Dendritic cell treated with granulocyte-macrophage colony-stimulating factor and Interleukin-4, amounts not matched to agents 40 ng/mL and 50 ng/mL, for 4 days (primary cell): ENCODE data around the gene KRT24.

Source experiments
- H3K27ac Mint-ChIP-seq: one replicate; pipeline ENCODE4 v1.8.0; 2022; ENCODE audit warnings: mild to moderate bottlenecking, mixed read lengths
- H3K27me3 Mint-ChIP-seq: one replicate; pipeline ENCODE4 v1.8.0; 2022; ENCODE audit warnings: mild to moderate bottlenecking, mixed read lengths
- H3K36me3 Mint-ChIP-seq: one replicate; pipeline ENCODE4 v1.8.0; 2022; ENCODE audit warnings: low read depth, mixed read lengths
- H3K4me1 Mint-ChIP-seq: one replicate; pipeline ENCODE4 v1.8.0; 2022; ENCODE audit warnings: low read depth, mixed read lengths
- H3K4me3 Mint-ChIP-seq: one replicate; pipeline ENCODE4 v1.8.0; 2022; ENCODE audit warnings: mild to moderate bottlenecking, moderate library complexity, mixed read lengths
- H3K9me3 Mint-ChIP-seq: one replicate; pipeline ENCODE4 v1.8.0; 2022; ENCODE audit warnings: mixed read lengths
- intact Hi-C: fragments of 100-400 bp; cut with micrococcal nuclease; formaldehyde crosslinking; loops from one replicate; pipeline ENCODE4 v1.15.0; 2022

The KRT24 gene

GRCh38 chr17:40675905-40676304 is 27.6 kb downstream of the KRT24 start:
- Mint-ChIP-seq H3K9me3 (no peaks in the 10 kb centered on the region), H3K36me3 (no peaks in the 10 kb centered on the region), H3K4me1 (peaks cover 10% of the 10 kb centered on the region), H3K27me3 (peaks cover 52% of the 10 kb centered on the region), H3K27ac (no peak overlapping the region), H3K4me3 (no peak overlapping the region)
- intact Hi-C loops: no loop called here

DNA sequence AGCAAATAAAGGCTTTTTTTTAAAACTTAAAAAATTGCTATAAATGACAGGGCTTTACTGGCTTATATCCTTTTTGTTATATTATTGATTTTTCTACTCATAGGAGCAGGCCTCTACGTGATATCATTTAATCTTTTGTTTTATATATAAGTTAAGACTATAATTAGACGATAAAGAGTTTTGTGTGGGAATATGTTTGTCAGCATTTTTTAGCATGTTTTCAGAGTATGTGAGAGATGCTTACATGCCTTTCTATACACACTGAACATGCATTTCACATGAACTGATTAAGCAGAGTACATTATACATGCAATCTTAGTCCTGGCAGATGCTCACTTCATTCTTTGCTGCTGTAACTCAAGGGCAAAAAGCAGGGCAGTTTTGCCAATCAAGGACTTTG is 30.9 kb downstream of the KRT24 start:
- no peak overlapping the region for H3K27ac Mint-ChIP-seq
- peaks cover 45% of the 10 kb centered on the region for H3K27me3 Mint-ChIP-seq
- intact Hi-C loops: no loop called here
- H3K4me3 Mint-ChIP-seq: no peak overlapping the region
- no peaks in the 10 kb centered on the region for H3K36me3 Mint-ChIP-seq
- no peaks in the 10 kb centered on the region for H3K9me3 Mint-ChIP-seq
- H3K4me1 Mint-ChIP-seq: peaks cover 10% of the 10 kb centered on the region

DNA sequence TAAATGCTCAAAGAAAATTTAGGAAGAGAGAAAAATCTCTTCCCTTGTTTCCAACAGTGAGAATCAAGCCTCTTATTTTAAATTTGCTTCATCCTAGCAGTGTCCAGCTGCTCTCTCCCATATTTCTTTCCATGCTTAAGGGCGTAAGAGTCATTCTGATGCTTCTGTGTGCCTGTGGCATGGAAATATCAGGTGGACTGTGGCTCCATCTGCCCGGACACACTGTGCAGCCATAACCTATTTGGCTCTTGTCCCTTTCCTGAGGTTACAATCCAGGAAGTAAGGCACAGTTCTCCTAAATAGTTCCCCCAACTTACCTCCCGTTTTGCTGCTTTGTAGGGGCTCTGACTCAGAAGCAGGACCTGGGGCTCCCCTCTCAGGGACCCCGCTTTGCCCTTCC is 32.3 kb downstream of the KRT24 start:
- no peaks in the 10 kb centered on the region for H3K36me3 Mint-ChIP-seq
- peaks cover 45% of the 10 kb centered on the region for H3K27me3 Mint-ChIP-seq
- no peak overlapping the region for H3K27ac Mint-ChIP-seq
- H3K4me1 Mint-ChIP-seq: peaks cover 10% of the 10 kb centered on the region
- no peak overlapping the region for H3K4me3 Mint-ChIP-seq
- intact Hi-C loops: no loop called here
- no peaks in the 10 kb centered on the region for H3K9me3 Mint-ChIP-seq

GRCh38 chr17:40666331-40666730 is 37.2 kb downstream of the KRT24 start:
- Mint-ChIP-seq H3K4me3 (no peak overlapping the region), H3K27me3 (peaks cover 45% of the 10 kb centered on the region), H3K4me1 (no peaks in the 10 kb centered on the region), H3K27ac (no peak overlapping the region), H3K36me3 (no peaks in the 10 kb centered on the region), H3K9me3 (no peaks in the 10 kb centered on the region)
- intact Hi-C loops: no loop called here

DNA sequence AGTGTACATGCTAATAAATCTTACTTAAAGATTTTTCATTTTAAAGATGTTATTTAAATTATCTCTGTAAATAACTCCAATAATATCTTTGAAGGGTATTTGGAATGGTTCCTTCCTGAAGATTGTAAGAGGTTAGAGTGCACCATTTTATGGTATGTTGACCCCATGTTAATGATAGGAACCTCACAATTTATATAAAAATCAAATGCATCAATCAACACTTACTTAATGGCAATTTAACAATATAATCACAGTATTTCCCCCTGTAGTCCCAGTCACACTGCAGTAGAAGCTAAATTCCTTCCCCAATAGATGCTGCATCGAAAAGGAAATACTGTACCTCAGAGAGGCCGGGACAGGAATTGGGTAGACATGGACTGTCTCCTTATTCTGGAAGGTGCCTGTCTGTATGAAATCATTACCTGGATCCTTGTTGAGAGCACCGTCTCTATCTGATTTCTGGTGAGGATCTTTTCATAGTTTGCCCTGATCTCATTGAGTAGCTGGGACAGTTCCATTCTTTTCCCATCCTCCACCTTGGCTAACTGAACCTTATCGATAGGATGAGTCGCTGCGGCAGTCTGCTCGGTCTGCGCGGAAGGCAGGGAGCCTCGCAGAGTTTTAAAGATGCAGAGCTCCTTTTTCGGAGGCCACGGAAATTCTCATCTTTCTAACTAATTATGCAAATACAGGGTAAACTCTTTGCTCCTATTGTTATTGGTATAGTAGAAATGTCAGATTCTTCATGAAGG is 38.8 kb downstream of the KRT24 start, which contains the start of gene KRT222:
KRT222 (minus strand) TSS at position 596 of the 752 bp plus-strand sequence; CDS start at position 518, 78 bp downstream.
- intact Hi-C loops: no loop called here
- H3K4me3 Mint-ChIP-seq: no peak within 1 kb of the TSS
- H3K9me3 Mint-ChIP-seq: no peaks in the 10 kb centered on the region
- no peak within 1 kb of the TSS for H3K27ac Mint-ChIP-seq
- peaks cover 49% of the 10 kb centered on the region for H3K27me3 Mint-ChIP-seq
- no peaks in the 10 kb centered on the region for H3K36me3 Mint-ChIP-seq
- H3K4me1 Mint-ChIP-seq: no peaks in the 10 kb centered on the region

DNA sequence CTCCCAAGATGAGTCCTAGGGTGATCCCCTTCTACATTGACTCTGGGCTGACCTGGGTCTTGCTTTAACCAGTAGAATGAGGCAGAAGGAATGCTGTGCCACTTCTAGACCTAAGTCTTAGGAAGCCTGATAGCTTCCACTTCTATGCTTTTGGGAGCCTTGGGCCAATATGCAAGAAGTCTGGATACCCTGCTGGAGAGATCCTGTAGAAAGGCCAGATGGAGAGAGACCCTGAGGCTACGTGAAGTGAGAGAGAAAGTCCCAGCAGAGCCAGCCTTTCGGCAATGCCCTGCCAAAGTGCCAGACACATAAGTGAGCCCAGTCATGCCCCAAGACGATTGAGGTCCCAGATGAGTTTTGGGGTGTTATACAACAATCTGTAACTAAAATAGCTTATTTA is 40.3 kb downstream of the KRT24 start:
- H3K36me3 Mint-ChIP-seq: no peaks in the 10 kb centered on the region
- no peak overlapping the region for H3K4me3 Mint-ChIP-seq
- peaks cover 53% of the 10 kb centered on the region for H3K27me3 Mint-ChIP-seq
- intact Hi-C loops: no loop called here
- H3K27ac Mint-ChIP-seq: no peak overlapping the region
- no peaks in the 10 kb centered on the region for H3K9me3 Mint-ChIP-seq
- no peaks in the 10 kb centered on the region for H3K4me1 Mint-ChIP-seq

- H3K36me3 Mint-ChIP-seq: no peaks in the 10 kb centered on the region
- intact Hi-C loops: no loop called here
- H3K27me3 Mint-ChIP-seq: peaks cover 33% of the 10 kb centered on the region
- H3K4me3 Mint-ChIP-seq: no peak overlapping the region
- no peak overlapping the region for H3K27ac Mint-ChIP-seq
- no peaks in the 10 kb centered on the region for H3K4me1 Mint-ChIP-seq
- no peaks in the 10 kb centered on the region for H3K9me3 Mint-ChIP-seq
Observed at GRCh38 chr17:40659911-40660310, 43.6 kb downstream of the KRT24 start.

DNA sequence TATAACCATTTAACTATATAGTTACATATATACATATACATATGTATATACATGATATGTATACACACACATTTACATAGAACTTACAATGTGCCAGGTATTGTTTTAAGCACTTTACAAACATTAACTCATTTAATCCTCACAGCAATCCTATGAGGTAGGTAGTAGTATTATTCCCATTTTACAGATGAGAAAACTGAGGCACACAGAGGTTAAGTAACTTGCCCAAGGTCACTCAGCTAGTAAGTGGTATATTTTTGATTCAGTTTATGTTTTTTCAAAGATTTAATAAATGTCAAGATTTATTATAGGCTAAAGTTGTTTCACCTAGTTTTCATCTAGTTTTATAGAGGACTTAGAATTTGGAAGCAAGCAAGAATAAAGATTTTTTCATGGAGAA is 45.2 kb downstream of the KRT24 start:
- H3K4me1 Mint-ChIP-seq: no peaks in the 10 kb centered on the region
- H3K27me3 Mint-ChIP-seq: peaks cover 29% of the 10 kb centered on the region

DNA sequence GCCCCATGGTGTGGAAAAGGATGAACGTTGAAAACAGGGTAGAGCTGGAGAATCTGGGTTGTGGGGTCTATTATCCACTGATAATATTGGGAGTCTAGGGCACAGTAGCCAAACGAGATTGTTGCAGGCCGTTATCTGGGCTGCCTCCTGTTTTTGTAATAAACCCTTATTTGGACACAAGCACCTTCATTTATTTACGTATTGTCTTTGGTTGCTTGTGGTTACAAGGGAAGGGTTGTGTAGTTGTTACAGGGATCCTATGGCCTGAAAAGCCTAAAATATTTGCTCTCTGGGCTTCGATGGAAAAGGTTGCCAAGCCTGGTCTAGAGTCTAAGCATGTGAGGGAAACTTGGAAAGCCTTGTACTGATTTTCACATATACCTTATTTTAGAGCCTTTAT is 51.6 kb downstream of the KRT24 start:
- H3K27me3 Mint-ChIP-seq: peaks cover 1% of the 10 kb centered on the region
- no peaks in the 10 kb centered on the region for H3K9me3 Mint-ChIP-seq
- H3K4me1 Mint-ChIP-seq: peaks cover 8% of the 10 kb centered on the region
- H3K27ac Mint-ChIP-seq: no peak overlapping the region
- H3K4me3 Mint-ChIP-seq: no peak overlapping the region
- H3K36me3 Mint-ChIP-seq: peaks cover 18% of the 10 kb centered on the region
- intact Hi-C loops: no loop called here

More for the DNA sequence above, 45.2 kb downstream of the KRT24 start:
- H3K4me3 Mint-ChIP-seq: no peak overlapping the region
- no peaks in the 10 kb centered on the region for H3K36me3 Mint-ChIP-seq
- no peak overlapping the region for H3K27ac Mint-ChIP-seq
- no peaks in the 10 kb centered on the region for H3K9me3 Mint-ChIP-seq
- intact Hi-C loops: no loop called here

DNA sequence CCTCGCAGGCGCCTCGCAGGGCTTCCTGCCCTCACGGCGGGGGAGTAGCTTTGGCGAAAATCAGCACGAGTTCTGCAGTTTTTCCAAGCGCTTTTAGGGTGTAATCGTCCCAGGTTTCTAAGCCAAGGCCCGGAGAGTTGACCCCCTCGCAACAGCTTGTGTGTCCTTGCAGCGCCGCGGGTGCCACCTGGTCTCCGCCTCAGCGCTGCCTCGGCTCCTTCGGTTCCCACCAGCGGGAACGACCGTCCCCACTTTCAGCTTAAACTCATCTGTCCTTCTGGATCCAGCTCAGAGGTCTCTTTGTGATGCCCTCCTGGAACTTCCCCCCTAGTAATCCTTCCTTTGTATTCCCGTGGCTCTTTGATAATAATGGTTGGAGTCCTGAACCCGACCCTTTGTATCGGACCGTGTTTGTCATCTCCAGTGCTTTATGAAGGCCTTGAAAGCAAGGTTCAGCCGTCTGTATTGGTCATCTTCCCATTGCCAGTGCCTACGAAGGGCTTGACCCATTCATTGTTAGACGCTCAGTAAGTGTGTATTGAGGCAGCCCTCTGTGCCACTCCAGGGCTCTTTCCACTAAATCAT is 55.1 kb downstream of the KRT24 start:
- Mint-ChIP-seq H3K36me3 (peaks cover 37% of the 10 kb centered on the region), H3K4me1 (peaks cover 8% of the 10 kb centered on the region), H3K9me3 (no peaks in the 10 kb centered on the region), H3K27me3 (no peaks in the 10 kb centered on the region), H3K27ac (peak overlapping the region; percentile 98), H3K4me3 (peak overlapping the region; percentile 99)
- intact Hi-C loops: no loop called here
